ENCODE results near the gene TMEM163.

- no peak for TF ChIP-seq GRHL2 (CRISPR knock-in tag; IDR thresholded peaks at IDR 0.05; ENCODE audit: insufficient replicate concordance, severe bottlenecking)
- TF ChIP-seq, protein P1, sequence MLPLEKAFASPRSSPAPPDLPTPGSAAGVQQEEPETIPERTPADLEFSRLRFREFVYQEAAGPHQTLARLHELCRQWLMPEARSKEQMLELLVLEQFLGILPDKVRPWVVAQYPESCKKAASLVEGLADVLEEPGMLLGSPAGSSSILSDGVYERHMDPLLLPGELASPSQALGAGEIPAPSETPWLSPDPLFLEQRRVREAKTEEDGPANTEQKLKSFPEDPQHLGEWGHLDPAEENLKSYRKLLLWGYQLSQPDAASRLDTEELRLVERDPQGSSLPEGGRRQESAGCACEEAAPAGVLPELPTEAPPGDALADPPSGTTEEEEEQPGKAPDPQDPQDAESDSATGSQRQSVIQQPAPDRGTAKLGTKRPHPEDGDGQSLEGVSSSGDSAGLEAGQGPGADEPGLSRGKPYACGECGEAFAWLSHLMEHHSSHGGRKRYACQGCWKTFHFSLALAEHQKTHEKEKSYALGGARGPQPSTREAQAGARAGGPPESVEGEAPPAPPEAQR (CRISPR knock-in tag; IDR thresholded peaks at IDR 0.05), result no peak
- TF ChIP-seq ZNF263 (CRISPR knock-in tag; IDR thresholded peaks at IDR 0.05; ENCODE audit: low read depth), result no peak
- TF ChIP-seq, protein P2, sequence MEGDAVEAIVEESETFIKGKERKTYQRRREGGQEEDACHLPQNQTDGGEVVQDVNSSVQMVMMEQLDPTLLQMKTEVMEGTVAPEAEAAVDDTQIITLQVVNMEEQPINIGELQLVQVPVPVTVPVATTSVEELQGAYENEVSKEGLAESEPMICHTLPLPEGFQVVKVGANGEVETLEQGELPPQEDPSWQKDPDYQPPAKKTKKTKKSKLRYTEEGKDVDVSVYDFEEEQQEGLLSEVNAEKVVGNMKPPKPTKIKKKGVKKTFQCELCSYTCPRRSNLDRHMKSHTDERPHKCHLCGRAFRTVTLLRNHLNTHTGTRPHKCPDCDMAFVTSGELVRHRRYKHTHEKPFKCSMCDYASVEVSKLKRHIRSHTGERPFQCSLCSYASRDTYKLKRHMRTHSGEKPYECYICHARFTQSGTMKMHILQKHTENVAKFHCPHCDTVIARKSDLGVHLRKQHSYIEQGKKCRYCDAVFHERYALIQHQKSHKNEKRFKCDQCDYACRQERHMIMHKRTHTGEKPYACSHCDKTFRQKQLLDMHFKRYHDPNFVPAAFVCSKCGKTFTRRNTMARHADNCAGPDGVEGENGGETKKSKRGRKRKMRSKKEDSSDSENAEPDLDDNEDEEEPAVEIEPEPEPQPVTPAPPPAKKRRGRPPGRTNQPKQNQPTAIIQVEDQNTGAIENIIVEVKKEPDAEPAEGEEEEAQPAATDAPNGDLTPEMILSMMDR (IDR thresholded peaks at IDR 0.05), result no peak
- TF ChIP-seq, protein P3, sequence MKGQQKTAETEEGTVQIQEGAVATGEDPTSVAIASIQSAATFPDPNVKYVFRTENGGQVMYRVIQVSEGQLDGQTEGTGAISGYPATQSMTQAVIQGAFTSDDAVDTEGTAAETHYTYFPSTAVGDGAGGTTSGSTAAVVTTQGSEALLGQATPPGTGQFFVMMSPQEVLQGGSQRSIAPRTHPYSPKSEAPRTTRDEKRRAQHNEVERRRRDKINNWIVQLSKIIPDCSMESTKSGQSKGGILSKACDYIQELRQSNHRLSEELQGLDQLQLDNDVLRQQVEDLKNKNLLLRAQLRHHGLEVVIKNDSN (CRISPR knock-in tag; IDR thresholded peaks at IDR 0.05), result no peak
- TF ChIP-seq ATF1 (CRISPR knock-in tag; IDR thresholded peaks at IDR 0.05), result no peak
Observed at GRCh38 chr2:134550566-134551164, 168.1 kb downstream of the TMEM163 start.

Measured in WTC11 (cell line).